RWPE2 (cell line): ENCODE data around the gene SLC6A15.

ENCODE experiments used
- ATAC-seq: fragments of 200-7000 bp; cut with Tn5 transposase; 3 replicates; pipeline ENCODE4 v1.9.1; 2021; ENCODE audit warnings: low read depth
- DNase-seq: peaks from one replicate; pipeline ENCODE4 v3.0.0-alpha.2; 2020; ENCODE audit warnings: low spot score
- H3K27ac ChIP-seq: fragments of 450-650 bp; 2 replicates; pipeline ENCODE4 v1.5.1; 2017; ENCODE audit warnings: mild to moderate bottlenecking; ENCODE audit not compliant: poor library complexity, severe bottlenecking
- H3K27me3 ChIP-seq: fragments of 250-450 bp; sonication (Bioruptor Pico); 2 replicates; pipeline ENCODE4 v1.5.1; 2021; ENCODE audit warnings: mild to moderate bottlenecking, moderate library complexity; ENCODE audit not compliant: insufficient read depth, poor library complexity, severe bottlenecking
- H3K36me3 ChIP-seq: fragments of 250-450 bp; sonication (Bioruptor Pico); 2 replicates; pipeline ENCODE4 v1.5.1; 2020; ENCODE audit warnings: low read depth, mild to moderate bottlenecking, moderate library complexity
- H3K4me1 ChIP-seq: fragments of 250-450 bp; sonication (Bioruptor Pico); 2 replicates; pipeline ENCODE4 v1.5.1; 2021; ENCODE audit warnings: mild to moderate bottlenecking, moderate library complexity; ENCODE audit not compliant: insufficient read depth, poor library complexity, severe bottlenecking
- H3K4me3 ChIP-seq: fragments of 250-450 bp; sonication (Bioruptor Pico); 2 replicates; pipeline ENCODE4 v1.5.1; 2021; ENCODE audit warnings: mild to moderate bottlenecking, moderate library complexity; ENCODE audit not compliant: severe bottlenecking
- H3K9me3 ChIP-seq: fragments of 250-450 bp; sonication (Bioruptor Pico); 2 replicates; pipeline ENCODE4 v1.5.1; 2021; ENCODE audit warnings: mild to moderate bottlenecking, moderate library complexity; ENCODE audit not compliant: severe bottlenecking
- CTCF ChIP-seq: fragments of 450-650 bp; IDR thresholded peaks from one replicate; pipeline ENCODE4 v1.5.1; 2017; ENCODE audit warnings: mild to moderate bottlenecking, moderate library complexity; ENCODE audit not compliant: poor library complexity, severe bottlenecking

Gene SLC6A15

GRCh38 chr12:84950971-84951546 is 38.5 kb upstream of the SLC6A15 start:
- no peak overlapping the region for H3K27ac ChIP-seq
- ATAC-seq (no peak), DNase-seq (no peak)
- TF ChIP-seq CTCF: no peak
- no peaks in the 10 kb centered on the region for H3K27me3 ChIP-seq
- no peak overlapping the region for H3K4me3 ChIP-seq
- no peaks in the 10 kb centered on the region for H3K4me1 ChIP-seq
- H3K9me3 ChIP-seq: no peaks in the 10 kb centered on the region
- no peaks in the 10 kb centered on the region for H3K36me3 ChIP-seq

- ATAC-seq (no peak), DNase-seq (no peak)
- Histone ChIP-seq H3K4me1 (no peaks in the 10 kb centered on the region), H3K27me3 (no peaks in the 10 kb centered on the region), H3K4me3 (no peak overlapping the region), H3K9me3 (no peaks in the 10 kb centered on the region), H3K27ac (no peak overlapping the region), H3K36me3 (no peaks in the 10 kb centered on the region)
- TF ChIP-seq CTCF: no peak
These were observed 34.2 kb upstream of the SLC6A15 start for GRCh38 chr12:84946753-84947152.

- ATAC-seq (no peak), DNase-seq (no peak)
- no peaks in the 10 kb centered on the region for H3K4me1 ChIP-seq
- no peak overlapping the region for H3K4me3 ChIP-seq
- TF ChIP-seq CTCF: no peak
- no peaks in the 10 kb centered on the region for H3K36me3 ChIP-seq
- H3K9me3 ChIP-seq: no peaks in the 10 kb centered on the region
- H3K27ac ChIP-seq: no peak overlapping the region
- H3K27me3 ChIP-seq: no peaks in the 10 kb centered on the region
These were observed 24.8 kb upstream of the SLC6A15 start for GRCh38 chr12:84937415-84937814.

- Histone ChIP-seq H3K4me1 (peaks cover 3% of the 10 kb centered on the region), H3K27me3 (no peaks in the 10 kb centered on the region), H3K27ac (no peak overlapping the region), H3K4me3 (no peak overlapping the region), H3K9me3 (no peaks in the 10 kb centered on the region), H3K36me3 (no peaks in the 10 kb centered on the region)
- ATAC-seq (no peak), DNase-seq (no peak)
- TF ChIP-seq CTCF: no peak
These were observed 16.9 kb upstream of the SLC6A15 start for GRCh38 chr12:84929501-84929900.

GRCh38 chr12:84924981-84925380 is 12.4 kb upstream of the SLC6A15 start:
- no peak overlapping the region for H3K4me3 ChIP-seq
- no peak for DNase-seq
- TF ChIP-seq CTCF: no peak
- 0 out of 3 replicates have a peak, but pooled peaks have one; percentile 30 for ATAC-seq
- no peaks in the 10 kb centered on the region for H3K27me3 ChIP-seq
- H3K9me3 ChIP-seq: no peaks in the 10 kb centered on the region
- no peaks in the 10 kb centered on the region for H3K36me3 ChIP-seq
- H3K4me1 ChIP-seq: peaks cover 14% of the 10 kb centered on the region
- no peak overlapping the region for H3K27ac ChIP-seq
